Endothelial cell of umbilical vein (primary cell): ENCODE measurements around the gene SP140L. TPM values are rescaled to one million over a fixed set of nuclear protein-coding genes. Genes with fewer than 3 reads are reported as not detected.
A peak's percentile ranks its signal among the peaks of the same experiment; 100 is the strongest.

Experiments used
- BruUV-seq: library from RNA; stranded (reverse); fragments of 400-500 nt; replicated peaks from 2 replicates; lab custom pipeline; 2021; lab: Mats Ljungman, UMichigan
- CTCF ChIA-PET: fragments of 300-600, 350-600 bp; sonication (Branson Sonifier 250); formaldehyde crosslinking; loops from one replicate; lab custom pipeline; 2021; ENCODE audit warnings: antibody characterized with exemption, inconsistent platforms; lab: Charles Lee
- POLR2A ChIA-PET: fragments of 300-600, 350-600 bp; sonication (Branson Sonifier 250); formaldehyde crosslinking; loops from one replicate; lab custom pipeline; 2021; ENCODE audit warnings: antibody characterized with exemption, inconsistent platforms; lab: Charles Lee
- DNase-seq: peaks from one replicate; pipeline ENCODE4 v3.0.0-alpha.2; 2011; ENCODE audit warnings: low read depth, low spot score
- FAIRE-seq: peaks from 2 replicates; lab custom pipeline; 2011; peaks lifted over from hg19 to GRCh38; lab: Jason Lieb, UNC
- H2AFZ ChIP-seq: 2 replicates; pipeline ENCODE4 v1.6.0; 2012; ENCODE audit warnings: low read depth, low read length, control low read depth, inconsistent platforms
- H3K27ac ChIP-seq: 2 replicates; pipeline ENCODE4 v1.5.1; 2011; ENCODE audit warnings: low read depth, mild to moderate bottlenecking, control low read depth, low read length, moderate library complexity; ENCODE audit not compliant: insufficient read depth
- H3K27me3 ChIP-seq, 2 experiments: 2 replicates each; pipeline versions ENCODE4 v1.6.0 to v1.6.1; 2011; ENCODE audit warnings: low read length in 2 of 2, mixed read lengths in 1 of 2; ENCODE audit not compliant: control insufficient read depth in 2 of 2, insufficient read depth in 2 of 2
- H3K36me3 ChIP-seq, 2 experiments: 2 replicates in 1 of 2; 3 replicates in 1 of 2; pipeline ENCODE4 v1.5.1; 2011; ENCODE audit warnings: low read length in 2 of 2, mild to moderate bottlenecking in 1 of 2, moderate library complexity in 1 of 2; ENCODE audit not compliant: control insufficient read depth in 2 of 2, insufficient read depth in 2 of 2; ENCODE audit errors: extremely low read depth in 1 of 2
- H3K4me1 ChIP-seq: 3 replicates; pipeline ENCODE4 v1.5.1; 2011; ENCODE audit warnings: mild to moderate bottlenecking, low read length; ENCODE audit not compliant: control insufficient read depth, insufficient read depth; ENCODE audit errors: extremely low read depth
- H3K4me2 ChIP-seq: 2 replicates; pipeline ENCODE4 v1.6.1; 2011; ENCODE audit warnings: low read length, control low read depth, mixed read lengths; ENCODE audit not compliant: insufficient read depth
- H3K4me3 ChIP-seq, 3 experiments: fragments of 200-600 bp in 1 of 3; sonication (generic), shearing (Covaris generic) in 1 of 3; replicated peaks in 1 of 3; 2 replicates each; pipeline ENCODE4 v1.5.1; 2011 to 2016; ENCODE audit warnings: control low read depth in 3 of 3, low read length in 3 of 3, mild to moderate bottlenecking in 2 of 3, inconsistent platforms in 1 of 3, low read depth in 1 of 3, moderate library complexity in 1 of 3; ENCODE audit not compliant: insufficient read depth in 1 of 3
- H3K79me2 ChIP-seq: 2 replicates; pipeline ENCODE4 v1.6.0; 2012; ENCODE audit warnings: low read length, inconsistent platforms; ENCODE audit not compliant: control insufficient read depth, insufficient read depth
- H3K9ac ChIP-seq: replicated peaks from 2 replicates; pipeline ENCODE3; 2011; ENCODE audit warnings: low read length, control low read depth; ENCODE audit not compliant: insufficient read depth; ENCODE audit errors: extremely low read depth
- H3K9me1 ChIP-seq: replicated peaks from 3 replicates; pipeline ENCODE4 v1.6.0; 2011; ENCODE audit warnings: mild to moderate bottlenecking, low read length; ENCODE audit not compliant: control insufficient read depth, insufficient read depth; ENCODE audit errors: extremely low read depth
- H3K9me3 ChIP-seq: replicated peaks from 2 replicates; pipeline ENCODE4 v1.5.1; 2012; ENCODE audit warnings: low read length, inconsistent platforms; ENCODE audit not compliant: control insufficient read depth, insufficient read depth
- H4K20me1 ChIP-seq: replicated peaks from 2 replicates; pipeline ENCODE3; 2011; ENCODE audit warnings: mild to moderate bottlenecking, low read length; ENCODE audit not compliant: control insufficient read depth, insufficient read depth; ENCODE audit errors: extremely low read depth
- CTCF ChIP-seq, 2 donors: IDR thresholded peaks; 1 replicate in 1 of 2; 2 replicates in 1 of 2; pipeline ENCODE4 v1.5.1; 2011; ENCODE audit warnings: low read length in 2 of 2, mild to moderate bottlenecking in 2 of 2, moderate library complexity in 2 of 2, control low read depth in 1 of 2, inconsistent platforms in 1 of 2, low read depth in 1 of 2; ENCODE audit not compliant: insufficient read depth in 1 of 2; ENCODE audit errors: extremely low read depth in 1 of 2
- EZH2 ChIP-seq: IDR thresholded peaks from 2 replicates; pipeline ENCODE4 v1.6.1; 2012; ENCODE audit warnings: borderline replicate concordance, low read depth, mild to moderate bottlenecking, moderate library complexity, low read length, inconsistent platforms; ENCODE audit not compliant: severe bottlenecking
- FOS ChIP-seq: IDR thresholded peaks from 2 replicates; pipeline ENCODE4 v1.6.1; 2011; ENCODE audit warnings: mild to moderate bottlenecking, low read length, moderate library complexity, borderline replicate concordance; ENCODE audit not compliant: insufficient read depth
- GATA2 ChIP-seq: IDR thresholded peaks from 2 replicates; pipeline ENCODE4 v1.7.0; 2011; ENCODE audit warnings: low read depth, mild to moderate bottlenecking, moderate library complexity, mixed read lengths, low read length; ENCODE audit not compliant: insufficient read length, insufficient read depth
- JUN ChIP-seq: IDR thresholded peaks from 2 replicates; pipeline ENCODE4 v1.6.1; 2011; ENCODE audit warnings: borderline replicate concordance, low read depth; ENCODE audit not compliant: insufficient read length, insufficient read depth
- MAX ChIP-seq: IDR thresholded peaks from 2 replicates; pipeline ENCODE4 v1.6.1; 2011; ENCODE audit not compliant: insufficient read depth, insufficient read length
- MYC ChIP-seq: IDR thresholded peaks from one replicate; pipeline ENCODE4 v1.6.1; 2011; ENCODE audit warnings: mild to moderate bottlenecking, low read depth, low read length
- POLR2A ChIP-seq: IDR thresholded peaks from 2 replicates; pipeline ENCODE4 v1.6.1; 2012; ENCODE audit warnings: low read depth, mild to moderate bottlenecking, control low read depth, low read length
- POLR2AphosphoS5 ChIP-seq: IDR thresholded peaks from 2 replicates; pipeline ENCODE4 v1.6.1; 2012; ENCODE audit warnings: low read depth, mild to moderate bottlenecking, control low read depth, low read length, moderate library complexity; ENCODE audit not compliant: insufficient read depth
- dilution Hi-C: fragments of 300-500 bp; cut with MboI; formaldehyde crosslinking; loops from one replicate; pipeline ENCODE4 v1.15.0; 2019; ENCODE audit warnings: low sequenced_read_pairs; ENCODE audit not compliant: extremely low pct_ligation_motif_present
- intact Hi-C: fragments of 100-400 bp; cut with micrococcal nuclease; formaldehyde crosslinking; loops from one replicate; pipeline ENCODE4 v1.10.0; 2022
- polyA plus RNA-seq, 4 experiments: library from polyadenylated mRNA; depleted of rRNA in 3 of 4; stranded (reverse) in 3 of 4; unstranded in 1 of 4; fragments of >200 nt; gene quantifications; 2 replicates each; pipeline versions ENCODE4 v1.2.1 to v1.2.3, GENCODE V29; 2011 to 2012; ENCODE audit warnings: missing spikeins in 1 of 4
- total RNA-seq: library from RNA; stranded (reverse); gene quantifications from 2 replicates; pipeline ENCODE4 v1.2.3, GENCODE V29; 2021

The SP140L gene
- total and polyA plus RNA-seq, 2 donors (not counting 3 experiments of a cell fraction or from before 2014, with no cell fraction given) = 16.0 to 27.3 TPM

GRCh38 chr2:230410861-230411569, 84.0 kb downstream of the SP140L start:
- TF ChIP-seq MAX (no peak), GATA2 (no peak), EZH2 (no peak), POLR2AphosphoS5 (no peak), POLR2A (no peak), FOS (no peak), JUN (no peak), CTCF (IDR thresholded peaks at IDR 0.05; ENCODE audit: extremely low read depth in 1 of 2, insufficient read depth in 1 of 2, low read depth in 1 of 2, low read length in 2 of 2) (no peak), MYC (no peak)
- H3K4me3 ChIP-seq = peak overlapping the region; percentile 17 to 77 (median 49)
- no peaks in the 10 kb centered on the region for H3K9me1 ChIP-seq
- peaks cover under 1% of the 10 kb centered on the region for H3K79me2 ChIP-seq
- H3K27ac ChIP-seq = peak overlapping the region; percentile 72
- DNase-seq (no peak), FAIRE-seq (peak; percentile 4)
- peak overlapping the region; percentile 73 for H3K4me2 ChIP-seq
- dilution Hi-C loops = no loop called here
- H4K20me1 ChIP-seq = no peaks in the 10 kb centered on the region
- no peaks in the 10 kb centered on the region for H3K9me3 ChIP-seq
- H2AFZ ChIP-seq = peak overlapping the region; percentile 79
- POLR2A ChIA-PET = no interaction called here
- CTCF ChIA-PET = no interaction called here
- intact Hi-C loops = loop anchor here (2.0 to 5.0 kb wide), 2 partner anchors 280 to 344 kb away; partner anchors contain the start of gene SLC16A14
- peak overlapping the region; percentile 69 for H3K9ac ChIP-seq
- peaks cover 60% of the 10 kb centered on the region for H3K4me1 ChIP-seq
- H3K27me3 ChIP-seq = no peaks in the 10 kb centered on the region
- no peaks in the 10 kb centered on the region for H3K36me3 ChIP-seq
- no TSS peak for BruUV-seq
